Osteocyte (in vitro differentiated cells): ENCODE data around the gene CHST14. TPM values are rescaled to one million over a fixed set of nuclear protein-coding genes. Genes with fewer than 3 reads are reported as not detected.

Experiments used
- DNase-seq: peaks from one replicate; pipeline ENCODE4 v3.0.0; 2021; ENCODE audit warnings: mixed read lengths; ENCODE audit not compliant: unreplicated experiment; ENCODE audit errors: extremely low spot score
- H3K27ac Mint-ChIP-seq: one replicate; pipeline ENCODE4 v1.8.0; 2021; ENCODE audit warnings: mild to moderate bottlenecking, mixed read lengths; ENCODE audit not compliant: unreplicated experiment
- H3K27me3 Mint-ChIP-seq: one replicate; pipeline ENCODE4 v1.8.0; 2021; ENCODE audit warnings: mixed read lengths; ENCODE audit not compliant: unreplicated experiment
- H3K36me3 Mint-ChIP-seq: one replicate; pipeline ENCODE4 v1.8.0; 2021; ENCODE audit warnings: mixed read lengths; ENCODE audit not compliant: unreplicated experiment
- H3K4me1 Mint-ChIP-seq: one replicate; pipeline ENCODE4 v1.8.0; 2021; ENCODE audit warnings: mixed read lengths; ENCODE audit not compliant: unreplicated experiment
- H3K4me3 Mint-ChIP-seq: one replicate; pipeline ENCODE4 v1.8.0; 2021; ENCODE audit warnings: mild to moderate bottlenecking, moderate library complexity, mixed read lengths; ENCODE audit not compliant: unreplicated experiment
- H3K9me3 Mint-ChIP-seq: one replicate; pipeline ENCODE4 v1.8.0; 2021; ENCODE audit warnings: mixed read lengths; ENCODE audit not compliant: unreplicated experiment
- CTCF ChIP-seq: fragments of 200-600 bp; sonication (generic); IDR thresholded peaks from 2 replicates; pipeline ENCODE4 v1.5.0; 2021; ENCODE audit warnings: antibody characterized with exemption, mild to moderate bottlenecking, moderate library complexity
- total RNA-seq: library from RNA; stranded (reverse); gene quantifications from 2 replicates; pipeline ENCODE4 v1.2.1, GENCODE V29; 2021

CHST14 gene
- total RNA-seq, 1 donor from 2014 or later: 46.4 TPM

- peak; percentile 85 for DNase-seq
- H3K36me3 Mint-ChIP-seq: no peaks in the 10 kb centered on the region
- H3K27ac Mint-ChIP-seq: no peak overlapping the region
- peak overlapping the region; percentile 71 for H3K4me3 Mint-ChIP-seq
- peaks cover 13% of the 10 kb centered on the region for H3K27me3 Mint-ChIP-seq
- no peaks in the 10 kb centered on the region for H3K9me3 Mint-ChIP-seq
- no peak for TF ChIP-seq CTCF
- H3K4me1 Mint-ChIP-seq: peaks cover 20% of the 10 kb centered on the region
These were observed 40.8 kb downstream of the CHST14 start for GRCh38 chr15:40511472-40512133.

- no peak for TF ChIP-seq CTCF
- DNase-seq: peak; percentile 49
- H3K4me3 Mint-ChIP-seq: peak overlapping the region; percentile 71
- no peaks in the 10 kb centered on the region for H3K9me3 Mint-ChIP-seq
- H3K36me3 Mint-ChIP-seq: no peaks in the 10 kb centered on the region
- H3K27me3 Mint-ChIP-seq: peaks cover 13% of the 10 kb centered on the region
- no peak overlapping the region for H3K27ac Mint-ChIP-seq
- H3K4me1 Mint-ChIP-seq: peaks cover 13% of the 10 kb centered on the region
These were observed 41.7 kb downstream of the CHST14 start for GRCh38 chr15:40512440-40512839.

- H3K9me3 Mint-ChIP-seq: no peaks in the 10 kb centered on the region
- peaks cover 11% of the 10 kb centered on the region for H3K4me1 Mint-ChIP-seq
- peak; percentile 75 for DNase-seq
- H3K36me3 Mint-ChIP-seq: no peaks in the 10 kb centered on the region
- no peak for TF ChIP-seq CTCF
- H3K4me3 Mint-ChIP-seq: no peak overlapping the region
- peaks cover 13% of the 10 kb centered on the region for H3K27me3 Mint-ChIP-seq
- no peak overlapping the region for H3K27ac Mint-ChIP-seq
These were observed 42.8 kb downstream of the CHST14 start for GRCh38 chr15:40513609-40514008.

DNA sequence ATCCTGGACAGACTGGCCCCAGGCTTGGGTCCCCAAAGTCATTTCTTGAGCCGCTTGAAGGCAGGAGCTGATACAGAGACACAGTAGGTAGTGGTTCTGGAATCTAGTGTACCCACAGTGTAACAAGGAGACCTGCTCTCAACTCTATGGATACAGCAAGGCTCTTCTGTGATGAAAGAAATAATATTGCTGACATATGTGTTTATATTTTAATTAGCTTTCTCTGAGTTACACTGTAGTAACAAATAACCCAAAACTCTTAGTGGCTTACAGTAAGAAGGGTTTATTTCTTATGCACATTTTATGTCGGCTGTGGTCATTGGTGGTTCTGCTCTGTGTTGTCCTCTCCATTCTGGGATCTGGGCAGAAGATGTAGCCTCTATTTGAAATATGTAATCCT is 45.5 kb downstream of the CHST14 start:
- no peak overlapping the region for H3K4me3 Mint-ChIP-seq
- no peaks in the 10 kb centered on the region for H3K9me3 Mint-ChIP-seq

More for the DNA sequence above, 45.5 kb downstream of the CHST14 start:
- no peak for DNase-seq
- H3K27ac Mint-ChIP-seq: no peak overlapping the region
- TF ChIP-seq CTCF: no peak
- H3K36me3 Mint-ChIP-seq: no peaks in the 10 kb centered on the region
- H3K27me3 Mint-ChIP-seq: peaks cover 4% of the 10 kb centered on the region
- peaks cover 9% of the 10 kb centered on the region for H3K4me1 Mint-ChIP-seq

Other genes starting within 250 kb of the CHST14 start
- gene PAK6, start 231.9 kb upstream of the CHST14 start, total RNA-seq: not detected in 2 replicates
- 0.30 and 0.42 TPM in 2 replicates for gene ANKRD63, start 187.9 kb upstream of the CHST14 start, total RNA-seq
- 0.40 and 1.2 TPM in 2 replicates for gene PLCB2, start 163.0 kb upstream of the CHST14 start, total RNA-seq
- gene INAFM2, start 147.3 kb upstream of the CHST14 start, total RNA-seq: 69.0 and 70.3 TPM in 2 replicates
- 18.0 and 21.6 TPM in 2 replicates for gene CCDC9B, start 130.0 kb upstream of the CHST14 start, total RNA-seq
- gene PHGR1, start 120.0 kb upstream of the CHST14 start, total RNA-seq: not detected in 2 replicates
- gene DISP2, start 112.8 kb upstream of the CHST14 start, total RNA-seq: 1.4 and 1.5 TPM in 2 replicates
- 25.1 and 27.3 TPM in 2 replicates for gene KNSTRN, start 88.3 kb upstream of the CHST14 start, total RNA-seq
- gene IVD, start 65.2 kb upstream of the CHST14 start, total RNA-seq: 60.4 and 62.0 TPM in 2 replicates
- gene BAHD1, start 30.0 kb upstream of the CHST14 start, total RNA-seq: 22.8 and 26.4 TPM in 2 replicates
- gene CCDC32, start 94.1 kb downstream of the CHST14 start, total RNA-seq: 23.9 and 28.3 TPM in 2 replicates
- gene RPUSD2, start 98.3 kb downstream of the CHST14 start, total RNA-seq: 9.6 and 11.7 TPM in 2 replicates
- 5.6 and 6.2 TPM in 2 replicates for gene KNL1, start 123.3 kb downstream of the CHST14 start, total RNA-seq
- gene RAD51, start 224.2 kb downstream of the CHST14 start, total RNA-seq: 8.5 and 8.6 TPM in 2 replicates